C4-2B (cell line): ENCODE results near the gene MEF2C.

ENCODE experiments used
- CTCF ChIP-seq: fragments of 450-650 bp; conservative IDR thresholded peaks from 2 replicates; pipeline ENCODE4 v1.5.1; 2017; ENCODE audit warnings: mild to moderate bottlenecking
- ZFX ChIP-seq: fragments of 450-650 bp; IDR thresholded peaks from 2 replicates; pipeline ENCODE4 v1.6.1; 2017

- no peak for TF ChIP-seq ZFX
- TF ChIP-seq CTCF, result no peak
These were observed 210.2 kb downstream of the MEF2C start for GRCh38 chr5:88672644-88673252.
